Prostate gland (tissue), 2 donors: ENCODE measurements around the gene POU6F2. TPM values are rescaled to one million over a fixed set of nuclear protein-coding genes. Genes with fewer than 3 reads are reported as not detected.

ENCODE experiments used
- DNase-seq: peaks from one replicate; pipeline ENCODE4 v3.0.0-alpha.2; 2019; ENCODE audit warnings: low spot score
- H3K27ac ChIP-seq, 2 donors: fragments of 200-600 bp; sonication (generic); 2 replicates each; pipeline ENCODE4 v1.5.1; 2017 to 2019
- H3K27me3 ChIP-seq: fragments of 200-600 bp; sonication (generic); replicated peaks from 2 replicates; pipeline ENCODE4 v1.5.1; 2019; ENCODE audit not compliant: insufficient read depth
- H3K36me3 ChIP-seq, 2 donors: fragments of 200-600 bp; sonication (generic); 1 replicate in 1 of 2; 2 replicates in 1 of 2; pipeline versions ENCODE4 v1.5.1 to v1.8.1; 2017 to 2019
- H3K4me1 ChIP-seq: fragments of 200-600 bp; sonication (generic); replicated peaks from 2 replicates; pipeline ENCODE4 v1.5.1; 2019
- H3K4me3 ChIP-seq, 2 donors: fragments of 200-600 bp; sonication (generic); 2 replicates each; pipeline ENCODE4 v1.5.1; 2017 to 2019
- H3K9me3 ChIP-seq: fragments of 200-600 bp; sonication (generic); 2 replicates; pipeline ENCODE4 v1.5.1; 2017
- POLR2A ChIP-seq: fragments of 450-650 bp; IDR thresholded peaks from one replicate; pipeline ENCODE4 v1.6.1; 2016; ENCODE audit warnings: antibody characterized with exemption, mild to moderate bottlenecking
- POLR2AphosphoS5 ChIP-seq: sonication (generic); formaldehyde crosslinking; IDR thresholded peaks from one replicate; pipeline ENCODE4 v1.6.1; 2017; ENCODE audit warnings: antibody characterized with exemption
- WGBS: methylation state at CpG from one replicate; pipeline ENCODE4 v1.1.5; 2018; 5-methylcytosine and 5-hydroxymethylcytosine counted together
- intact Hi-C: fragments of 100-400 bp; cut with DNase I; formaldehyde crosslinking; loops from one replicate; pipeline ENCODE4 v1.14.2; 2022
- total RNA-seq, 2 donors: library from RNA; depleted of rRNA; stranded (reverse); fragments of >200 nt; gene quantifications; one replicate each; pipeline ENCODE4 v1.1.0, GENCODE V29; 2016
- TF ChIP-seq, protein P1 (sequence below), 4 experiments: fragments of 200-600 bp in 2 of 4; fragments of 450-650 bp in 2 of 4; sonication (generic) in 2 of 4; IDR thresholded peaks; 1 replicate in 3 of 4; 2 replicates in 1 of 4; pipeline ENCODE4 v1.5.1; 2016 to 2019; ENCODE audit warnings: antibody characterized with exemption in 4 of 4, mild to moderate bottlenecking in 2 of 4, moderate library complexity in 2 of 4

POU6F2 gene
- 1 to 10 TPM in 1 of 2 donors, not detected in 1; 2.4 TPM for total RNA-seq

DNA sequence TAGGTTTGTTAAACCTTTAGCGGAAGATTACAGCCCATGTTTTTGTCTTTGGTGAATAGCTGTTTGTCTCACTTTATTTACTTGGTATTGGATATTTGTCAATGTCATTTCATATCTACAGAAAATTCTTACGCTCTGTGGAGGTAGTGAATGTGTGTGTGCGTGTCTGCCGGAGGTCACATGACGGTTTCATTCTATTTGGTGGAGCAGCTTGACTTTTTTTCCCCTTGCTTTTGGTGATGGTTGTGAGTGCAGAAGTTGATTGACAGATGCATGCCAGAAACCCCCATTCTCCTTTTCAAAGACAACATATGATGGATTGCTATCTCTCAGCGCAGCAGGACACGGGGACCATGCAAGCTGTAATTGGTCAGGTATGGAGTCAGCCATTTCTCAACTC is at the start of gene POU6F2:
Gene POU6F2, plus strand, starts transcription at position 225 of the 400 bp plus-strand sequence. Its CDS starts 45 bp downstream, at position 270.
- DNase-seq = no peak

GRCh38 chr7:38928506-38928905 is 49.2 kb upstream of the POU6F2 start:
- 90% methylated on average over 3 of the region's 3 CpGs for WGBS
- Histone ChIP-seq H3K36me3 (no peaks in the 10 kb centered on the region), H3K27ac (no peak overlapping the region), H3K4me1 (no peaks in the 10 kb centered on the region), H3K9me3 (no peaks in the 10 kb centered on the region), H3K27me3 (no peaks in the 10 kb centered on the region), H3K4me3 (no peak overlapping the region)
- intact Hi-C loops = no loop called here
- no peak for TF ChIP-seq POLR2AphosphoS5
- no peak for TF ChIP-seq POLR2A
- TF ChIP-seq, protein P1, sequence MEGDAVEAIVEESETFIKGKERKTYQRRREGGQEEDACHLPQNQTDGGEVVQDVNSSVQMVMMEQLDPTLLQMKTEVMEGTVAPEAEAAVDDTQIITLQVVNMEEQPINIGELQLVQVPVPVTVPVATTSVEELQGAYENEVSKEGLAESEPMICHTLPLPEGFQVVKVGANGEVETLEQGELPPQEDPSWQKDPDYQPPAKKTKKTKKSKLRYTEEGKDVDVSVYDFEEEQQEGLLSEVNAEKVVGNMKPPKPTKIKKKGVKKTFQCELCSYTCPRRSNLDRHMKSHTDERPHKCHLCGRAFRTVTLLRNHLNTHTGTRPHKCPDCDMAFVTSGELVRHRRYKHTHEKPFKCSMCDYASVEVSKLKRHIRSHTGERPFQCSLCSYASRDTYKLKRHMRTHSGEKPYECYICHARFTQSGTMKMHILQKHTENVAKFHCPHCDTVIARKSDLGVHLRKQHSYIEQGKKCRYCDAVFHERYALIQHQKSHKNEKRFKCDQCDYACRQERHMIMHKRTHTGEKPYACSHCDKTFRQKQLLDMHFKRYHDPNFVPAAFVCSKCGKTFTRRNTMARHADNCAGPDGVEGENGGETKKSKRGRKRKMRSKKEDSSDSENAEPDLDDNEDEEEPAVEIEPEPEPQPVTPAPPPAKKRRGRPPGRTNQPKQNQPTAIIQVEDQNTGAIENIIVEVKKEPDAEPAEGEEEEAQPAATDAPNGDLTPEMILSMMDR (IDR thresholded peaks at IDR 0.05) = no peak
- DNase-seq = no peak

More for the DNA sequence above, at the start of gene POU6F2:
- H3K4me3 ChIP-seq = no peak within 1 kb of the TSS
- WGBS = 95% methylated on average over 7 of the region's 7 CpGs
- no peaks in the 10 kb centered on the region for H3K36me3 ChIP-seq
- no peaks in the 10 kb centered on the region for H3K9me3 ChIP-seq
- H3K27me3 ChIP-seq = peaks cover 2% of the 10 kb centered on the region
- no peaks in the 10 kb centered on the region for H3K4me1 ChIP-seq
- intact Hi-C loops = no loop called here
- no peak within 1 kb of the TSS for H3K27ac ChIP-seq
- TF ChIP-seq, protein P1 (IDR thresholded peaks at IDR 0.05) = no peak
- no peak for TF ChIP-seq POLR2A
- TF ChIP-seq POLR2AphosphoS5 = no peak

GRCh38 chr7:38929460-38930171 is 48.1 kb upstream of the POU6F2 start:
- WGBS = 83% methylated on average over 7 of the region's 7 CpGs
- intact Hi-C loops = loop anchor here (5.0 kb wide), 1 partner anchor 132 kb away; no protein-coding TSS in a partner anchor
- H3K4me1 ChIP-seq = no peaks in the 10 kb centered on the region

DNA sequence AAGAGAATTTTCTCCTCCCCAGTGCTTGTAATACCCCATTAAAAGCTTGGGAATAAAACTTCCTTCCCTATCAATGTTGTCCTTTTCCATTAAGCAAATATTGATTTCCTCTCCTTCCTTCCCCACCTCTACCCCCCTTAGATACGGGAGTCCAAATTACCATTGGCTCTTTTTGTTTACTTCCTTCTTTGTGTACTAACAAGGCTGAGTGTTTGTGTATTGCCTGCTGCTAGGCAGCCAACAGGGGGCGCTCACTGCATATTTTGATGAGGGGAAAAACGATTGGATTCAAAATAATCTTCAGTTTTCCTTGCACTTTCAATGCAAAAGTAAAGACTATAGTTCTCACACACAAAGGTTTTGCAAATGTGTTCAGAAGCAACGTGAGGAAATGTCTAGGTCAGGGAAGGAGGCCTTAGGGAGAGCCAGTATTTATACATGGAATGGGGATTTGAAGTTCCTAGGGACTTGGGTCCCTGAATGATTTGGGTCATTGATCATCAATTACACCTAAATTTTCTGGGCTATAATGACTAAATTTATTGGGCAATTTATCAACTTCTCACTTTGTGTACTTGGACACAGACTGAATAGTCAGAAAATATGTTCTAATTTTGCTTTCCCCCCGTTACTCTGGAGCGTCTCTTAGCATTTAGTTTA is 45.1 kb upstream of the POU6F2 start:
- no peaks in the 10 kb centered on the region for H3K36me3 ChIP-seq
- WGBS = 29% methylated on average over 6 of the region's 6 CpGs
- TF ChIP-seq, protein P1 (IDR thresholded peaks at IDR 0.05) = peak; percentile 54 to 73 (median 62)
- no peak for TF ChIP-seq POLR2A
- TF ChIP-seq POLR2AphosphoS5 = no peak
- H3K4me3 ChIP-seq = no peak overlapping the region
- no peak overlapping the region for H3K27ac ChIP-seq
- H3K4me1 ChIP-seq = no peaks in the 10 kb centered on the region
- DNase-seq = peak; percentile 40
- no peaks in the 10 kb centered on the region for H3K27me3 ChIP-seq
- H3K9me3 ChIP-seq = no peaks in the 10 kb centered on the region
- intact Hi-C loops = loop anchor here (5.0 kb wide), 1 partner anchor 135 kb away; no protein-coding TSS in a partner anchor

More at GRCh38 chr7:38929460-38930171, 48.1 kb upstream of the POU6F2 start:
- no peaks in the 10 kb centered on the region for H3K9me3 ChIP-seq
- no peak overlapping the region for H3K4me3 ChIP-seq
- TF ChIP-seq, protein P1 (IDR thresholded peaks at IDR 0.05) = no peak
- TF ChIP-seq POLR2A = no peak
- no peak for TF ChIP-seq POLR2AphosphoS5
- DNase-seq = no peak
- H3K27ac ChIP-seq = no peak overlapping the region
- H3K27me3 ChIP-seq = no peaks in the 10 kb centered on the region
- no peaks in the 10 kb centered on the region for H3K36me3 ChIP-seq
